Measurements from ENCODE around the gene ZMYND8.

ZMYND8 gene

GRCh38 chr20:47351643-47352331 lies 4.7 kb downstream of the ZMYND8 start:
- H3K4me1 ChIP-seq (ENCODE audit: control insufficient read depth, insufficient read depth, low read length, poor library complexity, severe bottlenecking), result peaks cover 77% of the 10 kb centered on the region
- peak overlapping the region; percentile 100 for H3K27ac ChIP-seq (ENCODE audit: low read depth, low read length, severe bottlenecking)
- peak overlapping the region; percentile 62 for H3K4me3 ChIP-seq (ENCODE audit: extremely low read depth, insufficient read depth, low read length, poor library complexity, severe bottlenecking)
- WGBS, 2 experiments (ENCODE audit: insufficient coverage in 2 of 2), result 25 to 55% methylated on average over 2 to 9 of the region's 10 CpGs
- no peaks in the 10 kb centered on the region for H3K9me3 ChIP-seq (ENCODE audit: control insufficient read depth, low read length)
- H3K36me3 ChIP-seq (ENCODE audit: control insufficient read depth, insufficient read depth, low read length), result peaks cover 54% of the 10 kb centered on the region

GRCh38 chr20:47350691-47351545 lies 5.6 kb downstream of the ZMYND8 start:
- Histone ChIP-seq H3K36me3 (ENCODE audit: control insufficient read depth, insufficient read depth, low read length) (peaks cover 63% of the 10 kb centered on the region), H3K27ac (ENCODE audit: low read depth, low read length, severe bottlenecking) (peak overlapping the region; percentile 100), H3K4me1 (ENCODE audit: control insufficient read depth, insufficient read depth, low read length, poor library complexity, severe bottlenecking) (peaks cover 81% of the 10 kb centered on the region), H3K9me3 (ENCODE audit: control insufficient read depth, low read length) (no peaks in the 10 kb centered on the region), H3K4me3 (ENCODE audit: extremely low read depth, insufficient read depth, low read length, poor library complexity, severe bottlenecking) (peak overlapping the region; percentile 62)
- WGBS, 2 experiments (ENCODE audit: insufficient coverage in 2 of 2), result 74 to 100% methylated on average over 2 of the region's 4 CpGs

- H3K36me3 ChIP-seq (ENCODE audit: control insufficient read depth, insufficient read depth, low read length), result peaks cover 66% of the 10 kb centered on the region
- peak overlapping the region; percentile 62 for H3K4me3 ChIP-seq (ENCODE audit: extremely low read depth, insufficient read depth, low read length, poor library complexity, severe bottlenecking)
- H3K9me3 ChIP-seq (ENCODE audit: control insufficient read depth, low read length), result no peaks in the 10 kb centered on the region
- peak overlapping the region; percentile 100 for H3K27ac ChIP-seq (ENCODE audit: low read depth, low read length, severe bottlenecking)
- H3K4me1 ChIP-seq (ENCODE audit: control insufficient read depth, insufficient read depth, low read length, poor library complexity, severe bottlenecking), result peaks cover 81% of the 10 kb centered on the region
- 100% methylated on average over 1 of the region's 4 CpGs; no CpG with 5 or more reads in 1 of the 2 experiments for WGBS, 2 experiments (ENCODE audit: insufficient coverage in 2 of 2)
Measured at GRCh38 chr20:47350181-47350550, 6.3 kb downstream of the ZMYND8 start.

GRCh38 chr20:47349365-47350180 lies 6.9 kb downstream of the ZMYND8 start:
- peaks cover 70% of the 10 kb centered on the region for H3K36me3 ChIP-seq (ENCODE audit: control insufficient read depth, insufficient read depth, low read length)
- 15 to 58% methylated on average over 3 to 7 of the region's 7 CpGs for WGBS, 2 experiments (ENCODE audit: insufficient coverage in 2 of 2)
- peak overlapping the region; percentile 62 for H3K4me3 ChIP-seq (ENCODE audit: extremely low read depth, insufficient read depth, low read length, poor library complexity, severe bottlenecking)
- H3K9me3 ChIP-seq (ENCODE audit: control insufficient read depth, low read length), result no peaks in the 10 kb centered on the region
- H3K27ac ChIP-seq (ENCODE audit: low read depth, low read length, severe bottlenecking), result peak overlapping the region; percentile 100
- H3K4me1 ChIP-seq (ENCODE audit: control insufficient read depth, insufficient read depth, low read length, poor library complexity, severe bottlenecking), result peaks cover 80% of the 10 kb centered on the region

- H3K36me3 ChIP-seq (ENCODE audit: control insufficient read depth, insufficient read depth, low read length), result peaks cover 72% of the 10 kb centered on the region
- peak overlapping the region; percentile 100 for H3K27ac ChIP-seq (ENCODE audit: low read depth, low read length, severe bottlenecking)
- peak overlapping the region; percentile 12 for H3K4me3 ChIP-seq (ENCODE audit: extremely low read depth, insufficient read depth, low read length, poor library complexity, severe bottlenecking)
- no peaks in the 10 kb centered on the region for H3K9me3 ChIP-seq (ENCODE audit: control insufficient read depth, low read length)
- 40 to 43% methylated on average over 4 to 5 of the region's 8 CpGs for WGBS, 2 experiments (ENCODE audit: insufficient coverage in 2 of 2)
- H3K4me1 ChIP-seq (ENCODE audit: control insufficient read depth, insufficient read depth, low read length, poor library complexity, severe bottlenecking), result peaks cover 71% of the 10 kb centered on the region
Measured at GRCh38 chr20:47348539-47349142, 7.9 kb downstream of the ZMYND8 start.

GRCh38 chr20:47347661-47348435 lies 8.7 kb downstream of the ZMYND8 start:
- Histone ChIP-seq H3K36me3 (ENCODE audit: control insufficient read depth, insufficient read depth, low read length) (peaks cover 72% of the 10 kb centered on the region), H3K4me3 (ENCODE audit: extremely low read depth, insufficient read depth, low read length, poor library complexity, severe bottlenecking) (peak overlapping the region; percentile 12), H3K27ac (ENCODE audit: low read depth, low read length, severe bottlenecking) (peak overlapping the region; percentile 100), H3K9me3 (ENCODE audit: control insufficient read depth, low read length) (no peaks in the 10 kb centered on the region), H3K4me1 (ENCODE audit: control insufficient read depth, insufficient read depth, low read length, poor library complexity, severe bottlenecking) (peaks cover 65% of the 10 kb centered on the region)
- 69 to 93% methylated on average over 2 of the region's 4 CpGs for WGBS, 2 experiments (ENCODE audit: insufficient coverage in 2 of 2)

- WGBS, 2 experiments (ENCODE audit: insufficient coverage in 2 of 2), result 90 to 100% methylated on average over 2 of the region's 3 CpGs
- H3K4me3 ChIP-seq (ENCODE audit: extremely low read depth, insufficient read depth, low read length, poor library complexity, severe bottlenecking), result no peak overlapping the region
- peaks cover 50% of the 10 kb centered on the region for H3K4me1 ChIP-seq (ENCODE audit: control insufficient read depth, insufficient read depth, low read length, poor library complexity, severe bottlenecking)
- H3K9me3 ChIP-seq (ENCODE audit: control insufficient read depth, low read length), result no peaks in the 10 kb centered on the region
- peaks cover 69% of the 10 kb centered on the region for H3K36me3 ChIP-seq (ENCODE audit: control insufficient read depth, insufficient read depth, low read length)
- H3K27ac ChIP-seq (ENCODE audit: low read depth, low read length, severe bottlenecking), result no peak overlapping the region
Measured at GRCh38 chr20:47346172-47346571, 10.3 kb downstream of the ZMYND8 start.

GRCh38 chr20:47345214-47345613 lies 11.3 kb downstream of the ZMYND8 start:
- H3K36me3 ChIP-seq (ENCODE audit: control insufficient read depth, insufficient read depth, low read length), result peaks cover 71% of the 10 kb centered on the region
- H3K9me3 ChIP-seq (ENCODE audit: control insufficient read depth, low read length), result no peaks in the 10 kb centered on the region
- 89 to 98% methylated on average over 6 to 7 of the region's 7 CpGs for WGBS, 2 experiments (ENCODE audit: insufficient coverage in 2 of 2)
- H3K27ac ChIP-seq (ENCODE audit: low read depth, low read length, severe bottlenecking), result no peak overlapping the region
- peaks cover 41% of the 10 kb centered on the region for H3K4me1 ChIP-seq (ENCODE audit: control insufficient read depth, insufficient read depth, low read length, poor library complexity, severe bottlenecking)
- H3K4me3 ChIP-seq (ENCODE audit: extremely low read depth, insufficient read depth, low read length, poor library complexity, severe bottlenecking), result no peak overlapping the region

- H3K36me3 ChIP-seq (ENCODE audit: control insufficient read depth, insufficient read depth, low read length), result peaks cover 91% of the 10 kb centered on the region
- H3K4me1 ChIP-seq (ENCODE audit: control insufficient read depth, insufficient read depth, low read length, poor library complexity, severe bottlenecking), result peaks cover 28% of the 10 kb centered on the region
- WGBS, 2 experiments (ENCODE audit: insufficient coverage in 2 of 2), result 83 to 100% methylated on average over 1 to 3 of the region's 4 CpGs
- no peaks in the 10 kb centered on the region for H3K9me3 ChIP-seq (ENCODE audit: control insufficient read depth, low read length)
- H3K27ac ChIP-seq (ENCODE audit: low read depth, low read length, severe bottlenecking), result no peak overlapping the region
- no peak overlapping the region for H3K4me3 ChIP-seq (ENCODE audit: extremely low read depth, insufficient read depth, low read length, poor library complexity, severe bottlenecking)
Measured at GRCh38 chr20:47343007-47343472, 13.5 kb downstream of the ZMYND8 start.
